Erythroblast (primary cell): Measurements from ENCODE around the gene FBXO42.
"Not testable (repeated sequence)": the region's sequence is repeated elsewhere in the genome, so short reads cannot be mapped to it uniquely, and the experiment has no call there.

Experiments used
- GATA1 ChIP-seq: IDR thresholded peaks from 2 replicates; pipeline ENCODE4 v1.6.1; 2011; ENCODE audit warnings: low read depth, mild to moderate bottlenecking, control low read depth, low read length, moderate library complexity
- POLR2A ChIP-seq: IDR thresholded peaks from 2 replicates; pipeline ENCODE4 v1.6.1; 2011; ENCODE audit warnings: mild to moderate bottlenecking, low read length

DNA sequence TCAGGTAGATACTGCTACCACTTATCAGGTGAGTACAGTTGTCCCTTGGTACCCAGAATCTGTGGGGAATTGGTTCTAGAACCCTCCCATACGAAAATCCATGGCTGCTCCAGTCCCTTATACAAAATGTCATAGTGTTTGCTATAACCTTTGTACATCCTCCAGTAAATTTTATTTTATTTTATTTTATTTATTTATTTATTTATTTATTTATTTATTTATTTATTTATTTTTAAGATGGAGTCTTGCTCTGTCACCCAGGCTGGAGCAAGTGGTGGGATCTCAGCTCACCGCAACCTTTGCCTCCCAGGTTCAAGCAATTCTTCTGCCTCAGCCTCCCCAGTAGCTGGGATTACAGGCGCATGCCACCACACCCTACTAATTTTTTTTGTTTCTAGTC, 138.7 kb downstream of the FBXO42 start:
- not testable (repeated sequence) for TF ChIP-seq POLR2A, GATA1
